Tibial artery (tissue), 4 donors: Measurements from ENCODE around the gene USP6NL.
A peak's percentile ranks its signal among the peaks of the same experiment; 100 is the strongest.

Experiments
- DNase-seq, 2 donors: peaks; one replicate each; pipeline ENCODE4 v3.0.0-alpha.2; 2019
- H3K27ac ChIP-seq, 2 donors: fragments of 200-600 bp; sonication (generic) in 1 of 2; 1 replicate in 1 of 2; 2 replicates in 1 of 2; pipeline ENCODE4 v1.5.1; 2018 to 2019; ENCODE audit warnings: mild to moderate bottlenecking in 1 of 2
- H3K27me3 ChIP-seq, 2 donors: fragments of 200-600 bp; sonication (generic) in 1 of 2; one replicate each; pipeline versions ENCODE4 v1.5.1 to v1.6.0; 2016 to 2019
- H3K36me3 ChIP-seq, 3 donors: fragments of 200-600 bp; sonication (generic) in 2 of 3; one replicate each; pipeline ENCODE4 v1.5.1; 2016 to 2019; ENCODE audit warnings: mild to moderate bottlenecking in 2 of 3
- H3K4me1 ChIP-seq, 4 donors: fragments of 200-600 bp; sonication (generic) in 2 of 4; 1 replicate in 3 of 4; 2 replicates in 1 of 4; pipeline ENCODE4 v1.5.1; 2016 to 2019
- H3K4me3 ChIP-seq, 2 donors: fragments of 200-600 bp; sonication (generic) in 1 of 2; 1 replicate in 1 of 2; 2 replicates in 1 of 2; pipeline ENCODE4 v1.5.1; 2018 to 2019; ENCODE audit warnings: mild to moderate bottlenecking in 2 of 2
- H3K9me3 ChIP-seq, 3 donors: fragments of 200-600 bp; sonication (generic) in 1 of 3; one replicate each; pipeline ENCODE4 v1.5.1; 2016 to 2019
- CTCF ChIP-seq, 2 experiments: fragments of 200-600 bp in 1 of 2; fragments of 450-650 bp in 1 of 2; IDR thresholded peaks; one replicate each; pipeline ENCODE4 v1.5.1; 2017 to 2019; ENCODE audit warnings: antibody characterized with exemption in 2 of 2, mild to moderate bottlenecking in 1 of 2, moderate library complexity in 1 of 2
- intact Hi-C: fragments of 100-400 bp; cut with DNase I; formaldehyde crosslinking; loops from one replicate; pipeline ENCODE4 v1.15.0; 2023; ENCODE audit warnings: low total_unique reads

USP6NL gene

GRCh38 chr10:11516431-11516746 is 95.1 kb downstream of the USP6NL start:
- Histone ChIP-seq H3K9me3 (no peaks in the 10 kb centered on the region), H3K36me3 (no peaks in the 10 kb centered on the region), H3K4me1 (peaks cover 0 to 1% (median 0%) of the 10 kb centered on the region in 4 donors), H3K27me3 (no peaks in the 10 kb centered on the region), H3K27ac (no peak overlapping the region), H3K4me3 (no peak overlapping the region)
- no peak for DNase-seq
- intact Hi-C loops: loop anchor here (5.0 kb wide), 1 partner anchor 241 kb away; no protein-coding TSS in a partner anchor
- TF ChIP-seq CTCF (IDR thresholded peaks at IDR 0.05): no peak

- Histone ChIP-seq H3K9me3 (no peaks in the 10 kb centered on the region), H3K27ac (no peak overlapping the region), H3K4me1 (no peaks in the 10 kb centered on the region), H3K4me3 (no peak overlapping the region), H3K36me3 (no peaks in the 10 kb centered on the region), H3K27me3 (no peaks in the 10 kb centered on the region)
- peak in 1 of 2 donors; percentile 49 for DNase-seq
- intact Hi-C loops: loop anchor here (5.0 kb wide), 1 partner anchor 241 kb away; no protein-coding TSS in a partner anchor
- peak; percentile 81 to 88 for TF ChIP-seq CTCF (IDR thresholded peaks at IDR 0.05)
These were observed 95.6 kb downstream of the USP6NL start for GRCh38 chr10:11515596-11516430.

- no peaks in the 10 kb centered on the region for H3K4me1 ChIP-seq
- no peaks in the 10 kb centered on the region for H3K9me3 ChIP-seq
- no peaks in the 10 kb centered on the region for H3K36me3 ChIP-seq
- no peaks in the 10 kb centered on the region for H3K27me3 ChIP-seq
- no peak for TF ChIP-seq CTCF (IDR thresholded peaks at IDR 0.05)
- H3K4me3 ChIP-seq: no peak overlapping the region
- intact Hi-C loops: no loop called here
- no peak for DNase-seq
- no peak overlapping the region for H3K27ac ChIP-seq
These were observed 97.7 kb downstream of the USP6NL start for GRCh38 chr10:11513727-11514126.

GRCh38 chr10:11512596-11512995 is 98.9 kb downstream of the USP6NL start:
- Histone ChIP-seq H3K36me3 (no peaks in the 10 kb centered on the region), H3K27me3 (no peaks in the 10 kb centered on the region), H3K9me3 (no peaks in the 10 kb centered on the region), H3K4me3 (no peak overlapping the region), H3K27ac (no peak overlapping the region), H3K4me1 (no peaks in the 10 kb centered on the region)
- no peak for TF ChIP-seq CTCF (IDR thresholded peaks at IDR 0.05)
- DNase-seq: no peak
- intact Hi-C loops: no loop called here

GRCh38 chr10:11511321-11511720 is 100.1 kb downstream of the USP6NL start:
- intact Hi-C loops: no loop called here
- H3K4me3 ChIP-seq: no peak overlapping the region
- no peak for TF ChIP-seq CTCF (IDR thresholded peaks at IDR 0.05)
- H3K27me3 ChIP-seq: no peaks in the 10 kb centered on the region
- H3K9me3 ChIP-seq: no peaks in the 10 kb centered on the region
- no peak for DNase-seq
- H3K27ac ChIP-seq: no peak overlapping the region
- H3K4me1 ChIP-seq: no peaks in the 10 kb centered on the region
- no peaks in the 10 kb centered on the region for H3K36me3 ChIP-seq
